AG09309 (cell line): Measurements from ENCODE around the gene SPG11.
"Not testable (repeated sequence)": the region's sequence is repeated elsewhere in the genome, so short reads cannot be mapped to it uniquely, and the experiment has no call there.

Experiments
- DNase-seq: peaks from one replicate; pipeline ENCODE4 v3.0.0-alpha.2; 2010; ENCODE audit warnings: low read depth
- H3K4me3 ChIP-seq: 2 replicates; pipeline ENCODE4 v1.5.1; 2011; ENCODE audit warnings: mild to moderate bottlenecking, low read depth, low read length, moderate library complexity; ENCODE audit not compliant: control insufficient read depth
- CTCF ChIP-seq: IDR thresholded peaks from 2 replicates; pipeline ENCODE4 v1.5.1; 2011; ENCODE audit warnings: mild to moderate bottlenecking, low read depth, low read length, inconsistent platforms; ENCODE audit not compliant: insufficient read depth, control insufficient read depth; ENCODE audit errors: missing control alignments

The SPG11 gene

GRCh38 chr15:44545913-44546802 lies 117.3 kb downstream of the SPG11 start:
- peak; percentile 37 for TF ChIP-seq CTCF
- H3K4me3 ChIP-seq: no peak overlapping the region
- DNase-seq: no peak

DNA sequence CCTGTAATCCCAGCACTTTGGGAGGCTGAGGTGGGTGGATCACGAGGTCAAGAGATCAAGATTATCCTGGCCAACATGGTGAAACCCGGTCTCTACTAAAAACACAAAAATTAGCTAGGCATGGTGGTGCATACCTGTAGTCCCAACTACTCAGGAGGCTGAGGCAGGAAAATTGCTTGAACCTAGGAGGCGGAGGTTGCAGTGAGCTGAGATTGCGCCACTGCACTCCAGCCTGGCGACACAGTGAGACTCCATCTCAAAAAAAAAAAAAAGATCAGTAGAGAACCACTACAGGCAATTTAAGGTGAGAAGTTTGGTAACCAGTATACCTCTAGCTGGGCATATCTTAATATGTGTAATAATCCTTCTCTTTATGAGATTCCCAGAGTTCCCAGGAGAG lies 118.7 kb downstream of the SPG11 start:
- DNase-seq, H3K4me3 ChIP-seq: not testable (repeated sequence)

DNA sequence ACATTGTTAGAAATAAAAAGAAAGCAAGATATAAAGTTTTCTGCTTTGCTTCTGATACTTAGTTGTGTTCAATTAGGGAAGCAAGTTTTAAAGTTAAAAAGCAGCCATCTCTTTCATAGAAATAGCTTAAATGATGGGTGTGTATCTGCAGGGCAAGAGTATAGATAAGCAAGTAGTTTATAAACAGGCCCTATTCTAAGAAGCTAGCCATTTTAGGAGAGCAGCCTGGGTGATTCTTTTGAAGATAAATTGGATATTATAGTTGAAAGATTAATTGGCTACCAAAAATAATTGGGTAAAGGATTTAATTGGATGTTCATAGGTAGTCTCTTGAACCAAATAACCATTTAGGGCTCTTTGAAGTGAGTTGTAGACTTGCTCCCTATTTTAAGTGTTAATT lies 120.9 kb downstream of the SPG11 start:
- no peak for DNase-seq
- TF ChIP-seq CTCF: no peak
- no peak overlapping the region for H3K4me3 ChIP-seq

- no peak for TF ChIP-seq CTCF
- peak; percentile 58 for DNase-seq
- H3K4me3 ChIP-seq: no peak overlapping the region
Measured at GRCh38 chr15:44541282-44541958, 122.0 kb downstream of the SPG11 start.

GRCh38 chr15:44537735-44538240 lies 125.7 kb downstream of the SPG11 start:
- no peak for TF ChIP-seq CTCF
- peak overlapping the region; percentile 89 for H3K4me3 ChIP-seq
- DNase-seq: no peak

DNA sequence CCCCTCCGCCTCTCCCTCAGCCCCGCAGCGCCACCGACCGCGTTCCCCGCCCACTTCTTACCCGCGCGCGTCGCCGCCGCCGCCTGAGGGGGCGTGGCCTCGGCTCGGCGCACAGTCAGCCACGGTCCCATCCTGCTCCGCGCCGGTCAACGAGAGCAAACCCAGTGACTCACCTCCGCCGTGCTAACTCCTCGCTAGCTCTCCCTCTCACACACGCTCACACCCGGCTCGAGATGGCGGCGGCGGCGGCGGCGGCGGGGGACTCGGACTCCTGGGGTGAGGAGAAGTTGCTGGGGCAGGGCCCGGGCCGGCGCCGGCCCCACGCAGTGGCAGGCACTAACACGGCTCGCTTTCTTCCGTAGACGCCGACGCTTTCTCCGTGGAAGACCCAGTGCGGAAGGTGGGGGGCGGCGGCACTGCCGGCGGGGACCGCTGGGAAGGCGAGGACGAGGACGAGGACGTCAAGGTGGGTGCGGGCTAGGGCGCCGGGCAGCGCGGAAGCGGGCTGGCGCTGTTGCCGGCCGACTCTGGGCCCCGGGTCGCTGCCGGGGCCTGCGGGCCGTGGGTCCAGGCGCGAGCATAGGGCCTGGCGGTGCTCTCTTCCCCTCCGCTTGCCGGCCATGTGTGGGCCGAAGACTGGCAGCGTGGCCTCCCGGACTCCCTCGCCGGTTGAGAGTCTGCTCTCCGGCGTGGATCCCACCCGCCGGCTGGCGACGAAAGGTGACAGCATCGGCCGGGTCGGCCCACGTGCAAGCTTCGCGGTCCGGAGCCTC lies 126.3 kb downstream of the SPG11 start, which contains the start of gene EIF3J:
Gene EIF3J (plus strand): TSS at position 186 of the 773 bp plus-strand sequence. CDS start 48 bp downstream, at position 234.
- DNase-seq: peak; percentile 87
- TF ChIP-seq CTCF: no peak
- H3K4me3 ChIP-seq: peak within 1 kb of the TSS; percentile 89
